GM19025 (cell line): ENCODE measurements around the gene UBQLN1.
"Not testable (repeated sequence)": the region's sequence is repeated elsewhere in the genome, so short reads cannot be mapped to it uniquely, and the experiment has no call there.

ENCODE experiments used
- ATAC-seq: cut with Tn5 transposase; IDR thresholded peaks from one replicate; pipeline ENCODE4 v1.9.1; 2021; ENCODE audit warnings: mild to moderate bottlenecking, low read depth, moderate library complexity; ENCODE audit not compliant: unreplicated experiment

Gene UBQLN1

DNA sequence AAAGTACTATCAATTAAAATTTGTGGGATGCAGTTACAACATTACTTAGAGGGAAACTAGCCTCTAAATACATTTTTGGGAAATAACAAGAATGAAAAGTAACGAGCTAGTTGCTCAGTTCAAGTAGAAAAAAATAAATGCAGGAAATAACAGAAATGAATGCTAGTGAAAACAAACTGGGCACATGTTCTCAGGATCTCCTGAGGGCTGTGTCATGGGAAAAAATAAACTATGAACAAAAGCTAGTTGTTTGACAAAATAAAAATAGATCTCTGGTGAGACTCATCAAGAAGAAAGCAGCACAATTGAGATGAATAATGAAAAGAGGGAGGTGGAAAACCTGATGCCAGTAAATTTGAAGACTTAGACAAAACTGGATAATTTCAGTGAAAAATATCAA lies 68.5 kb downstream of the UBQLN1 start:
- no peak for ATAC-seq

- no peak for ATAC-seq
Observed at GRCh38 chr9:83637389-83637788, 70.4 kb downstream of the UBQLN1 start.

GRCh38 chr9:83636813-83637212 lies 70.9 kb downstream of the UBQLN1 start:
- no peak for ATAC-seq

DNA sequence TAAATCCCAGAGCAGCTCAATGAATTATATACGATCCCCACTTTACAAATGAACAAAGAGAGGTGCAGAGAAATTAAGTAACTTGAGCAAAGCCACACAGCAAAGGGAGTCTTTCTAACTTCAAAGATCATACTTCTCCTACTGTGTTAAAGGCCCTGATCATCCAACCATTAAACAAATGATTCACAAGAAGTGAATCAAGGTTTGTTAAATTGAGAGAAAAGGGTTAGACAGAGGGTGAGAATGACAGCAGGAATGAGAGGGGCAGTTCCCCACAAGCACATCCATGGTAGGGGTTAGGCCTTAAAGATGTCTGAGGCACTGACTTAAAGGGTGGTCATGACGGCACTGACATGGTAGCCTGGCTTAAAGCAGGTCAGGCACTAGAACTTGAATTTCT lies 74.1 kb downstream of the UBQLN1 start:
- ATAC-seq, result no peak

- ATAC-seq, result no peak
Observed at GRCh38 chr9:83633255-83633654, 74.5 kb downstream of the UBQLN1 start.

- ATAC-seq, result no peak
Observed at GRCh38 chr9:83630938-83631457, 76.8 kb downstream of the UBQLN1 start.

- ATAC-seq, result no peak
Observed at GRCh38 chr9:83629433-83630104, 78.2 kb downstream of the UBQLN1 start.

- no peak for ATAC-seq
Observed at GRCh38 chr9:83628540-83628939, 79.2 kb downstream of the UBQLN1 start.

GRCh38 chr9:83625178-83625577 lies 82.6 kb downstream of the UBQLN1 start:
- ATAC-seq, result no peak

DNA sequence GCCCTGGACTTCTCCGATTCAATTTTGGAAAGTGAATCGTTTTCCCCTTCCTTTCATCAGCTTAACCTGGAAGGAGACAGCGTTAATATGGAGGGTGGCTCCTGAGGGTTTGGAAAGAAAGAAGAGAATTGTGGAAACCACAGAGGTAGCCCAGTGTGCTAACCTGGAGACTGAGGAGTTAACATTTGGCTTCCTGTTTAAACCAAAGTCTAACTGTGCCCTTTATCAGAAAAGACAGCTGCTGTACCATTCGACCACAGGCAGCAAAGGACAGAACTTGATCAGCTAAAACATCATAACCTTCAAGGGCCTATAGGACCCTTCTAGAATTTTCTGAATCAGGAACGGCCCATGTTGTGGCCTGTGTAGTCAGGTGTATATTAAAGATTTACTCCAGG lies 84.1 kb downstream of the UBQLN1 start:
- ATAC-seq, result peak; percentile 4

- ATAC-seq, result peak; percentile 83
Observed at GRCh38 chr9:83622939-83623678, 84.6 kb downstream of the UBQLN1 start, which contains the start of gene IDNK. IDNK (plus strand) TSS chr9:83623143; CDS start chr9:83623172, 29 bp downstream.

GRCh38 chr9:83622433-83622938 lies 85.3 kb downstream of the UBQLN1 start:
- ATAC-seq, result peak; percentile 37

DNA sequence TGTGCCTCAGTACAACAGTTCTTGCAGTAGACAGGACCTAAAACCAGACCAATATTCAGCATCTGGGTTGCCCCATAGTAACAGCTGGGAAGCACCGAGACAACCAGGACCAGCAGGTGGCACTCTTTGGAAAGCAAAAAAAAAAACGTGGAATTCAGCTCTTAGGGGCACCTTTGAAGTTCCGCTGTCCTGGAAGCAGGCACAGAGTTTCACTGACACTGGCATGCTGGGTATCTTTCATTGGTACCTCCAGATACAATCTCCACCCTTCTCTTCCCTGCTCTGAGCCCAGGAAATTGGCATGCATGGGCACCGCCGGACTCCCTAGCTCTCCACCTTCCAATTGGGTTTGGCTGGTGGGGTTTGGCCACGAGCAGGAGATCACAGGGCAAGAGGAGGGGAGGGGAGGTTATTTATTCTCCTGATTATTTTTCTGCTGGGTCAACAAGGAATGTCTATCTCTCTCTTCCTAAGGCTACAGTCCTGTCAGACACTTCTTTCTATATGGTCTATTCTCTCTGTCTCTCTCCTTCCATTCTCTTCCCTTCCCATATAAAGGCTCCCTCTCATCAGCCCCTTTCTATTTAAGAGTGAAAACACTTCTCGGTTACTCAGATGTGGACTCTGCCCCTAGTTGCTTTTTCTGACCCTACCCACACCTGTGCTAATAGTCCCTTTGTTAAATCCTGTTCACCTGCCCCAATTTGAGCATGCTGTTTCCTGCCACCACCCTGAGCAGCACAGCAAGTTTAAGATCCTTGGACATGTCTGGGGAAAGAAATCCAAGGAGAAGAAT lies 86.7 kb downstream of the UBQLN1 start:
- ATAC-seq, result no peak

GRCh38 chr9:83617299-83617698 lies 90.5 kb downstream of the UBQLN1 start:
- ATAC-seq, result no peak

DNA sequence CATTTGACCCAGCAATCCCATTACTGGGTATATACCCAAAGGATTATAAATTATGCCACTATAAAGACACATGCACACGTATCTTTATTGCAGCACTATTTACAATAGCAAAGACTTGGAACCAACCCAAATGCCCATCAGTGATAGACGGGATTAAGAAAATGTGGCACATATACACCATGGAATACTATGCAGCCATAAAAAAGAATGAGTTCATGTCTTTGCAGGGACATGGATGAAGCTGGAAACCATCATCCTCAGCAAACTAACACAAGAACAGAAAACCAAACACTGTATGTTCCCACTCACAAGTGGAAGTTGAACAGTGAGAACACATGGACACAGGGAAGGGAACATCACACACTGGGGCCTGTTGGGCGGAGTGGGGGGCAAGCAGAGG lies 94.5 kb downstream of the UBQLN1 start:
- ATAC-seq, result not testable (repeated sequence)
